ENCODE data around the gene SMAD6.
"Not testable (repeated sequence)": the region's sequence is repeated elsewhere in the genome, so short reads cannot be mapped to it uniquely, and the experiment has no call there.

The SMAD6 gene

DNA sequence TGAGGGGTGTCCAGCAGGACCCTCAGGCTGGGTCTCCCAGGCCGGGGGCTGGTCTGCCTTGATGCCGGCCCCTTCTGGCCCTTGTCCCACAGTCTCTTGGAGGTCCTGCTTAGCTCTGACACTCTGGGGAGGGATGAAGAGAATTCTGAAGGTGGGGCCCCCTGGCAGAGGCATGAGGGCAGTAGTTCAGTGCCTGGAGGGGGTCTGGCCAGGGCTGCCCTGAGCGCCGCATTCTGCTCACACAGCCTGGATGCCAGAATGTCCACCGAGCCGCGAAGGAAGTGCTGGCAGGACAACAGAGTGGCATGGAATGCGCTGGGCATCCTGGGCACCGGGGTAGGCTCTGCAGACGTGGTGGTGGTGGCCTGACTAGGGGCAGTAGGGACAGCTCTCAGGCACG, 55.5 kb downstream of the SMAD6 start:
- DNase-seq (ENCODE audit: low spot score) = no peak
- TF ChIP-seq, protein P1, sequence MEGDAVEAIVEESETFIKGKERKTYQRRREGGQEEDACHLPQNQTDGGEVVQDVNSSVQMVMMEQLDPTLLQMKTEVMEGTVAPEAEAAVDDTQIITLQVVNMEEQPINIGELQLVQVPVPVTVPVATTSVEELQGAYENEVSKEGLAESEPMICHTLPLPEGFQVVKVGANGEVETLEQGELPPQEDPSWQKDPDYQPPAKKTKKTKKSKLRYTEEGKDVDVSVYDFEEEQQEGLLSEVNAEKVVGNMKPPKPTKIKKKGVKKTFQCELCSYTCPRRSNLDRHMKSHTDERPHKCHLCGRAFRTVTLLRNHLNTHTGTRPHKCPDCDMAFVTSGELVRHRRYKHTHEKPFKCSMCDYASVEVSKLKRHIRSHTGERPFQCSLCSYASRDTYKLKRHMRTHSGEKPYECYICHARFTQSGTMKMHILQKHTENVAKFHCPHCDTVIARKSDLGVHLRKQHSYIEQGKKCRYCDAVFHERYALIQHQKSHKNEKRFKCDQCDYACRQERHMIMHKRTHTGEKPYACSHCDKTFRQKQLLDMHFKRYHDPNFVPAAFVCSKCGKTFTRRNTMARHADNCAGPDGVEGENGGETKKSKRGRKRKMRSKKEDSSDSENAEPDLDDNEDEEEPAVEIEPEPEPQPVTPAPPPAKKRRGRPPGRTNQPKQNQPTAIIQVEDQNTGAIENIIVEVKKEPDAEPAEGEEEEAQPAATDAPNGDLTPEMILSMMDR (IDR thresholded peaks at IDR 0.05; ENCODE audit: extremely low read depth, insufficient read depth, missing control alignments) = no peak
- in situ Hi-C loops (cut with MboI; ENCODE audit: low pct_unique_long_range_greater_than_20kb, low sequenced_read_pairs, unreplicated experiment) = no loop called here

DNA sequence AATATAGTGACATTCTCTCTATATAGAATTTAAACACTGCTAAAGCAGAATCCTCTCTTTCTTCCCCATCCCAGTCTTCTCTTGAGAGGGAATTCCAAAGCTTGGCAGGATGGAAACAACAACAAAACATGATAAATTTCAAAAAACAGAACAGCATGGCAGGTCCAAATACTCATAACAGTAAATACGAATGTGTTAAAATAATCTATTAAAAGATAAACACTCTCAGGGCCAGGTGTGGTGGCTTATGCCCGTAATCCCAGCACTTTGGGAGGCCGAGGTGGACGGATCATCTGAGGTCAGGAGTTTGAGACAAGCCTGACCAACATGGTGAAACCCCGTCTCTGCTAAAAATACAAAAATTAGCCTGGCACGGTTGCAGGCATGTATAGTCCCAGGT, 56.2 kb downstream of the SMAD6 start:
- in situ Hi-C loops (cut with MboI; ENCODE audit: low pct_unique_long_range_greater_than_20kb, low sequenced_read_pairs, unreplicated experiment); DNase-seq (ENCODE audit: low spot score): not testable (repeated sequence)

DNA sequence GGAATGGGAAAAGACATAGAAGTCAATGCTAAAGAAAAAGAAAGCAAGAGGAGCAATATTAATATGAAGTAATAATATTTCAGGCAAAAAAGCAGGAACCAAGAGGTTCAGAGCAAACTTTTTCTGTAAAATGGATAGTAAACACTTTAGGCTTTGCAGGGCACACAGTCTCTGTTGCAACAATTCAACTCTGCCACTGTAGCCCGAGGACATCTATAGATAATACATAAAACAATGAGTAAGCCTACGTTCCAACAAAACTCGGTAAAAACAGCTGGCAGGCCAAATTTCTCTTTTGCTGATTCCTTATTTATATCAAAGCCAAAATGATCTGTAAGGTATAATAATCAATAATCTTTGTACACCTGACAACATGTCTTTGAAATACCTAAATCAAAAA, 56.8 kb downstream of the SMAD6 start:
- in situ Hi-C loops (cut with MboI; ENCODE audit: low pct_unique_long_range_greater_than_20kb, low sequenced_read_pairs, unreplicated experiment) = no loop called here
- TF ChIP-seq, protein P1 (IDR thresholded peaks at IDR 0.05; ENCODE audit: extremely low read depth, insufficient read depth, missing control alignments) = no peak
- no peak for DNase-seq (ENCODE audit: low spot score)

DNA sequence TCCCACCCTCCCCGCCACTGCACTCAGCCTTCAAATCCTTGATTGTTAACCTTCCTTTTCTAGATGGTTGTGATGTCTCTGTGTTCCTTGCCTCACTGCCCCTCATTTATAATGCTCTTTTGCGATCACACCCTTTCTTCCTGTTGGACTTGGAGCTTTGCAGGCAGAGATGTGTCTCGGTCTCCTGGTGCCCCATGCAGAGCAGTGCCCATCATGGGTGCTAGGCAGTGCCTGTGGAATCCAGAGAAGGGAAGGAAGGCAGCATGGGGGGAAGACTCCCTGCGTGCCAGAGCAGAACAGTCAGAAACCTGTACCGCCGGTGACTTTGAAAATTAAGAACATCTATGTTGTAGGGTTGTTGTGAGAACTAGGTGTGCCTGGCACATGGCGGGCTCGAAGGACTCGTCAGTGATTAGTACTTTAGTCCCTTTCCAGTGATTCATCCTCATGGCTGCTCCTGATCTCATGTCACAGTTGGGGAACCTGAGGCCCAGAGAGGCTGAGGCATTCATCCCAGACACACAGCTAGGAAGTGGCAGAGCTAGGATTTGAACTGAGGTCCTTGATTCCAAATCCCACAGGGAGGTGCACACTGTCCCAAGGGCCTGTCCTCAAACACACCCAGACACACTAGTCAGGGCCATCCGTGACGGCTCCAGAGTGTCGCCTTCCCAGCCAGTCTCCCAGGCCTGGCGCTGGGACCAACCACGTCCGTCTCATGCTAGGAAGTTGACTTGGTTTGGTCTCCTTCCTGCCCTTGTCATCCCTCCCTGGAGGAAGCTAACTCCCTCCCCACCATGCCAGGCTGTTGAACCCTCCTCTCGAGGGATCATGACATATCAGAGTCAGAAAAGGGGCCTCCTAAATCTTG, 58.3 kb downstream of the SMAD6 start:
- no peak for DNase-seq (ENCODE audit: low spot score)
- in situ Hi-C loops (cut with MboI; ENCODE audit: low pct_unique_long_range_greater_than_20kb, low sequenced_read_pairs, unreplicated experiment) = no loop called here
- TF ChIP-seq, protein P1 (IDR thresholded peaks at IDR 0.05; ENCODE audit: extremely low read depth, insufficient read depth, missing control alignments) = no peak

DNA sequence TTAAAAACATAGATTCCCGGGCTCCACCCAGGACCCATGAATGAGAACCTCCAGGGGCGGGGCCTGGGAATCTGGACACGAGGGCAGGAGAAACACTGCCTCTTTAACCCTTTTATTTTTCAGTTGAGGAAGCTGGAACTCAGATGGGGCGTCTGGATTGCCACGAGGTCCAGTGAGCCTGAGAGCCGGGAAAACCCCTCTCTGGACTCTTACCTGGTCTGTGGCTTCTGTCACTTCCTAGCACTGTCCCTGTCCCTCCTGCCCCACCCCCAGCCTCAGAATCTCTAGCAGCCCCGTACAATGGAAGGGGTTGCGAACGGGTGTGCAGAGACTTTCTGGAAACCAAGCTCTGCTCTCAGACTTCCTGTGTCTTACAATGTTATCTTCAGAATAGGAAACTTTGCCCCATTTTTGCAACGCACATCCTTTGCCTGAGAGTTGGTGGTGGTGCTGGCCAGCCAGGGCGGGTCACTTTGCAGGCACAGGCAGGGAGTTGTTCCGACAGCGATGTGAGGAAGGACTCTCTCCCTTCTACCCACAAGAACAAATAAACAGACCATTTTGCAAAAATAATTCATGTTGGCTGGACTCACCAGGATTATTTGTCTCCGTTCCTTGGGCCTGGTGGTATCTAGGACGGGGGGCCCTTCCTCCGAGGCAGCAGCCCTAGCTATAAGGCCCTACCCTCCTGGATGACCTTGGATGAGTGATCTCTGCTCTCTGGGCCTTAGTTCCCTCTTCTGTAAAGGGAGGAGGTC, 59.1 kb downstream of the SMAD6 start:
- TF ChIP-seq, protein P1 (IDR thresholded peaks at IDR 0.05; ENCODE audit: extremely low read depth, insufficient read depth, missing control alignments) = no peak
- DNase-seq (ENCODE audit: low spot score) = no peak
- in situ Hi-C loops (cut with MboI; ENCODE audit: low pct_unique_long_range_greater_than_20kb, low sequenced_read_pairs, unreplicated experiment) = no loop called here

DNA sequence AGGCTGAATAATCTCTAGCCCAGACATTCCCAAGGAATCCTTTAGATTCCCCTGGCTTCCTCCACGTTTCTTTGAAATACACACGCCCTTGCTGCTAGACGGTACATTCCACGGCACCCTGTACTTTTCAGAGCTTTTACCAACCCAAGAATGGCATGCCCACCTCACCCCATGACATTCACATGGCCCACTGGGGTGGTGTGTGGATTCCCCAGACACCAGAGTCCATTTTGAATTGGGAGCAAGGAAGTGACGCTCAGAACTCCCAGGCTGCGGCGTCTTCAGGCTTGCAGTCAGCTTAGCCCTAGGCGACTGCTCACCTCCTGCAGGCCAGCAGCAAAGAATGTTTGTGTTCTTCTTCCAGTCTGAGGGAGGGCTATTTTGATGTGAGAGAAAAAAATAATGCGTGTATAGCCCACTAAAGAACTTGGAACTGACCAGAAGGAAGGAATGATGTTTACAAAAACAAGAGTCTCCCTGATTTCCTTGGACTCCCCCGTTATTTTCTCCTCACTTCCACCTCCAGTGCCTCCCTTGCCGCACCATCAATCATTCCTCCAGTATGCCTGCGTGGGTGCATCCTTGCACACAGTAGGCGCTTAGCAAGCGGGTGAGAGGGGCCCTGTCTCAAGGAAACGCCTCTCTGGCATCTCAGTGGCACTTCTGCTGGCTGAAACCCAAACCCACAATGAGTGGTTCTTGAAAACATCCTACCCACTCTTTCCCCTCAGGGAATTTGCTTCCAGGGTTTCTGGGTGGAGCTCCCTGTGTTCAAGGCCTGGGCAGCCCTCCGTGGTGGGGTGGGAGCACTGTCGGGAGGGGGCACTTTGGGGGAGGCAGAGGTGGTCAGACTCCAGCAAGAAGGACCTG, 59.9 kb downstream of the SMAD6 start:
- no peak for DNase-seq (ENCODE audit: low spot score)
- in situ Hi-C loops (cut with MboI; ENCODE audit: low pct_unique_long_range_greater_than_20kb, low sequenced_read_pairs, unreplicated experiment) = no loop called here
- TF ChIP-seq, protein P1 (IDR thresholded peaks at IDR 0.05; ENCODE audit: extremely low read depth, insufficient read depth, missing control alignments) = no peak
